Dendritic cell treated with granulocyte-macrophage colony-stimulating factor and Interleukin-4, amounts not matched to agents 40 ng/mL and 50 ng/mL, for 4 days (primary cell): ENCODE measurements around the gene TMEM250.

Source experiments
- H3K27ac Mint-ChIP-seq: one replicate; pipeline ENCODE4 v1.8.0; 2022; ENCODE audit warnings: mild to moderate bottlenecking, mixed read lengths
- H3K27me3 Mint-ChIP-seq: one replicate; pipeline ENCODE4 v1.8.0; 2022; ENCODE audit warnings: mild to moderate bottlenecking, mixed read lengths
- H3K36me3 Mint-ChIP-seq: one replicate; pipeline ENCODE4 v1.8.0; 2022; ENCODE audit warnings: low read depth, mixed read lengths
- H3K4me1 Mint-ChIP-seq: one replicate; pipeline ENCODE4 v1.8.0; 2022; ENCODE audit warnings: low read depth, mixed read lengths
- H3K4me3 Mint-ChIP-seq: one replicate; pipeline ENCODE4 v1.8.0; 2022; ENCODE audit warnings: mild to moderate bottlenecking, moderate library complexity, mixed read lengths
- H3K9me3 Mint-ChIP-seq: one replicate; pipeline ENCODE4 v1.8.0; 2022; ENCODE audit warnings: mixed read lengths
- intact Hi-C: fragments of 100-400 bp; cut with micrococcal nuclease; formaldehyde crosslinking; loops from one replicate; pipeline ENCODE4 v1.15.0; 2022

TMEM250 gene

DNA sequence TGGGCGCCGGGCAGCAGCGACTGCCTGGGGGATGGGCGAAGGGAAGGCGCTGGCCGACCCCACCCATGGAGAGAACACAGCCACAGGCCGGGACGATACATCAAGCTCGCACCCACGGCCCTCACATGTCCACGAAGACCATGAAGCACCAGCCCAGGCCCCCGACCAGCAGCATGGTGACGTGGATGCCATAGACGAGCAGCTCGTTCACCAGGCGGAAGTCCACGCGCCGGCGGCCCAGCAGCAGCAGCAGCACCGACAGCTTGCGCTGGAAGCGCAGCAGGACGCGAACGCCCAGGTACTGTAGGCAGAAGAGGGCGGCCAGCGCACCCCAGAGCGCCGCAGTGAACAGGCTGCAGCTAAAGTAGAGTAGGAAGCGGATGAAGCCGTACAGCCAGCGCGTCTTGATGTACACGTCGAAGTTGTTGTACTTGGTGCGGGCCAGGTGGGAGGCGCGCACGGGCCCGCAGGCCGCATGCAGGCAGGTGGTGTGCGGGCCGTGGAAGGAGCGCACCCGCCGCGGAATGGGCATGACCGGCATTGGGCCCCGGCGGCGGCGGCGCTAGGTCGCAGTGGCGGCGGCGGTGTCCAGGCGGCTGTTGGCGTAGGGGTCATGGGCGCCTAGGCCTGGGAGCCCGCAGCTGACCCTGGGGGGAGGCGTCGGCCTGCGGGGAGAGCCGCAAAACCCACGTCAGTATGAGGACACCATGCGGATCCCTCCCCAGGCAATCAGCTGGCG, 2.1 kb downstream of the TMEM250 start:
- Mint-ChIP-seq H3K27ac (peak overlapping the region; percentile 59), H3K36me3 (peaks cover 48% of the 10 kb centered on the region), H3K4me1 (peaks cover 43% of the 10 kb centered on the region), H3K4me3 (peak overlapping the region; percentile 32), H3K27me3 (peaks cover 1% of the 10 kb centered on the region), H3K9me3 (no peaks in the 10 kb centered on the region)
- intact Hi-C loops, result loop anchor here (5.0 kb wide), 1 partner anchor 39 kb away; no protein-coding TSS in a partner anchor

GRCh38 chr9:136115641-136116359, 2.9 kb downstream of the TMEM250 start:
- intact Hi-C loops, result loop anchor here (5.0 kb wide), 1 partner anchor 38 kb away; no protein-coding TSS in a partner anchor
- Mint-ChIP-seq H3K4me3 (no peak overlapping the region), H3K27ac (peak overlapping the region; percentile 59)

GRCh38 chr9:136115206-136115605, 3.5 kb downstream of the TMEM250 start:
- peaks cover 9% of the 10 kb centered on the region for H3K27me3 Mint-ChIP-seq
- intact Hi-C loops, result loop anchor here (5.0 kb wide), 1 partner anchor 38 kb away; no protein-coding TSS in a partner anchor
- H3K27ac Mint-ChIP-seq, result no peak overlapping the region
- H3K4me1 Mint-ChIP-seq, result peaks cover 56% of the 10 kb centered on the region
- H3K4me3 Mint-ChIP-seq, result no peak overlapping the region
- no peaks in the 10 kb centered on the region for H3K9me3 Mint-ChIP-seq
- H3K36me3 Mint-ChIP-seq, result peaks cover 48% of the 10 kb centered on the region

More at GRCh38 chr9:136115641-136116359, 2.9 kb downstream of the TMEM250 start:
- peaks cover 50% of the 10 kb centered on the region for H3K4me1 Mint-ChIP-seq
- H3K27me3 Mint-ChIP-seq, result peaks cover 7% of the 10 kb centered on the region
- peaks cover 48% of the 10 kb centered on the region for H3K36me3 Mint-ChIP-seq
- H3K9me3 Mint-ChIP-seq, result no peaks in the 10 kb centered on the region

DNA sequence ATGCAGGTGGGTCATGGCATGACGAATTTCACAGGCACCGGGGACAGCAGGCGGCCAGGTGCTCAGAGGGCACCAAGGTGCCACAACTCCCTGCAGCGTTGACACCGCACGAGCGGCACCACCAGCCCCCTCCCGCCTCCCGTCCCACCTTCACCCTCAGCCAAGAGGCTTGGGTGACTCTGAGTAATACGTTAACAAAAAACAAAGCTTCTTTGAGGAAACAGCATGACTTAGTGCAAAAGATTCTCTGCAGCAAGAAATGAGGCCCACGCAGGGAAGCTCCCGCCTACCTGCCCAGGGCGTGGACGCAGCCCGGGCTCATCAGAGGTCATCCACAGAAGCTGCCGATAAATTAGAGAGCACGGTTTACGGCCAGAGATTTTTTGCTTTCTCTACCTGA, 4.1 kb downstream of the TMEM250 start:
- intact Hi-C loops, result loop anchor here (5.0 kb wide), 1 partner anchor 37 kb away; no protein-coding TSS in a partner anchor
- H3K27ac Mint-ChIP-seq, result no peak overlapping the region
- H3K4me3 Mint-ChIP-seq, result no peak overlapping the region
- H3K9me3 Mint-ChIP-seq, result no peaks in the 10 kb centered on the region
- peaks cover 48% of the 10 kb centered on the region for H3K36me3 Mint-ChIP-seq
- H3K27me3 Mint-ChIP-seq, result peaks cover 11% of the 10 kb centered on the region
- H3K4me1 Mint-ChIP-seq, result peaks cover 62% of the 10 kb centered on the region

DNA sequence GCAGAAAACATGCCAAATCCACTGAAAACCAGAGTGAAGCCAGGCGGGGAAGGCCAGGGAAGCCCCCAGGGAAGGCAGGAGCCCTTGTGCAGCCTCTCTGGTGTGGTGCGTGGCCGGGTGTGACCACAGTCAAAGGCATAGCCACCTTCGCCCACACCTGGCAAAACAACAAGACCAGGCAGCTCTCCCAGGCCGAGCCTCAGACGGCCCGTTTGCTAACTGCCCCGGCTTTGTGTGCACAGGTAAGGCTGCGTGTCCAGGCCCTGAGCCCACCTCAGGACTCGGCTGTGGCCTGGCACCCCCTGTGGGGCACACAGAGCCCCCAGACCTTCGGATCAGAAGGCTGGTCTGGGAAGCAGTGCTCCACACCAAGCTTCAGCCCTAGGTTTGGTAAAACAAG, 6.1 kb downstream of the TMEM250 start:
- H3K4me1 Mint-ChIP-seq, result peaks cover 79% of the 10 kb centered on the region
- H3K4me3 Mint-ChIP-seq, result no peak overlapping the region
- no peaks in the 10 kb centered on the region for H3K9me3 Mint-ChIP-seq
- intact Hi-C loops, result no loop called here
- peak overlapping the region; percentile 91 for H3K27ac Mint-ChIP-seq
- peaks cover 28% of the 10 kb centered on the region for H3K27me3 Mint-ChIP-seq
- H3K36me3 Mint-ChIP-seq, result peaks cover 44% of the 10 kb centered on the region

DNA sequence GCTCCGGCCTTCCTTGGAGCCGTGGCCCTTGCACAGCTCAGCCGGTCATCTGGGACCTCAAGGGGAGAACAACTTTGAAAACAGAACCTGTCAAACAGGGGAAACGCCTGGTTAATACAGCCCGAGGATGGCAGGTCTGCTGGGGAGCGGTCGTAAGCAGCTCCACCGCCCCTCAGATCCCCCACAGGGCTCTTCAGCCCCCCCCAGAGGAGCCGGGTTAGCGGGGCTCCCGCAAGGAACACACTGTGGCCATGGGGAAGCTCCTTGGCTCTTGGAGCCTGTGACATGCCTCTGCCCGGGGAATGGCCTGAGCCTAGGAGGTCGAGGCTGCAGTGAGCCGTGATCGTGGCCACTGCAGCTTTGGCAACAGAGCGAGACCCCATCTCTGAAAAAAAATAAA, 6.8 kb downstream of the TMEM250 start:
- peak overlapping the region; percentile 91 for H3K27ac Mint-ChIP-seq
- no peak overlapping the region for H3K4me3 Mint-ChIP-seq
- intact Hi-C loops, result loop anchor here (2.0 kb wide), 1 partner anchor 17 kb away; the partner anchor contains the start of gene NACC2
- no peaks in the 10 kb centered on the region for H3K9me3 Mint-ChIP-seq
- peaks cover 38% of the 10 kb centered on the region for H3K36me3 Mint-ChIP-seq
- H3K4me1 Mint-ChIP-seq, result peaks cover 79% of the 10 kb centered on the region
- H3K27me3 Mint-ChIP-seq, result peaks cover 35% of the 10 kb centered on the region

DNA sequence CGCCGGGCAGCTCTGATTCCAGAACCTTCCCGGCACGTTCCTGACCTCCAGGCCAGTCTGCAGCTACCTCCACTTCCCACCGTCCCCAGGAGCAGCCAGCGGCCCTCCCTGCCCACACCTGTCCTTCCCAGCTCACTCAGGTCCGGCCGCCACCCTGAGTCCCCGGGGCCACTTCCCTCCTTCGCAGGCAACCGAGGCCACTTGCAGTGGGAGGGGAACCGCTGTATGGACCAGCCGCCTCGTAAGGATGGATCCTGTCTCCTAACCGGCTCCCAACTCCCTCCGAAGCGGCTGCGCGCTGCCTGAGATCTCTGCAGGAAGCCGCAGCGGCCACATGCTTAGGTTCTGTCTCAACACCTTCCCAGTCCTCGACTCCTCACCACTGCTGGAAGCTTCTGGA, 7.5 kb downstream of the TMEM250 start:
- H3K36me3 Mint-ChIP-seq, result peaks cover 30% of the 10 kb centered on the region
- intact Hi-C loops, result loop anchor here (2.0 kb wide), 1 partner anchor 16 kb away; the partner anchor contains the start of gene NACC2
- peaks cover 41% of the 10 kb centered on the region for H3K27me3 Mint-ChIP-seq
- H3K4me3 Mint-ChIP-seq, result peak overlapping the region; percentile 7
- peak overlapping the region; percentile 91 for H3K27ac Mint-ChIP-seq
- H3K4me1 Mint-ChIP-seq, result peaks cover 73% of the 10 kb centered on the region
- no peaks in the 10 kb centered on the region for H3K9me3 Mint-ChIP-seq

GRCh38 chr9:136110082-136111061, 8.3 kb downstream of the TMEM250 start:
- intact Hi-C loops, result loop anchor here (2.0 kb wide), 1 partner anchor 16 kb away; the partner anchor contains the start of gene NACC2
- Mint-ChIP-seq H3K36me3 (peaks cover 22% of the 10 kb centered on the region), H3K4me1 (peaks cover 78% of the 10 kb centered on the region), H3K27ac (peak overlapping the region; percentile 91), H3K27me3 (peaks cover 49% of the 10 kb centered on the region), H3K4me3 (peak overlapping the region; percentile 65), H3K9me3 (no peaks in the 10 kb centered on the region)

DNA sequence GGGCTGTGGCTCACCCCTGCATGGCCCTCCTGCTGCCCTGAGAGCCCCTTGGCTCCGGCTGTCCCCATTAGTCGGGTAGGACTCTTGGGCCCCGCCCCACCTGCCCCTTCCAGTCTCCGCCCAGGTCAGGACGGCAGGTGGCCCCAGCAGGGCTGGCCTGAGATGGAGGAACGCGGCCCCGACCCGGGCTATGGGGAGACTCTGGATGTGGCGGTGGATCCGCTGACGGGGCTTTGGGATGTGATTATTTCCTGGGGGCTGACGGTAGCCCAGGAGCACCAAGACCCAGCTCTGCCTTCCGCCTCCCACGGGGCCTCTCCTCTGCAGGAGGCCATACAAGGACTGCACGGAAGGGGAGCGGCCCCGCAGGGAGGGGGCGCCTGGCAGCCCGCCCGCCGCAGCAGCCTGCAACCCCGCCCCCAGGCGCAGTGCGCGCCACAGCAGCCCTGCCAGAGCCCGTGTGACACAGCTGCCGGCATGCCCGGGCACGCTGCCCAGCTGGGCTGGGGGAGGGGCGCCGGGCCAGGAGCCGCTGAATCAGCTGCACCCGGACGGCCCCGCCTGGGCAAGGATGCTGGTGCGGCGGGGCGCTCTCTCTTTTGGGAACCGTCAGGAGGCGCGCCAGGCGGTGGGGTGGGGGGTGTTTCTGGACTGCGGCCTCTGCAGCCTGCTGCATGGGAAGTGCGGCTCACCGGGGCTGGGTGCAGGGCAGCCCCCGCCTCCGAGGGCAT, 9.2 kb downstream of the TMEM250 start:
- peaks cover 14% of the 10 kb centered on the region for H3K36me3 Mint-ChIP-seq
- intact Hi-C loops, result loop anchor here (2.0 kb wide), 1 partner anchor 15 kb away; the partner anchor contains the start of gene NACC2
- peak overlapping the region; percentile 91 for H3K27ac Mint-ChIP-seq
- peaks cover 79% of the 10 kb centered on the region for H3K4me1 Mint-ChIP-seq
- H3K9me3 Mint-ChIP-seq, result no peaks in the 10 kb centered on the region
- peak overlapping the region; percentile 71 for H3K4me3 Mint-ChIP-seq
- peaks cover 57% of the 10 kb centered on the region for H3K27me3 Mint-ChIP-seq

DNA sequence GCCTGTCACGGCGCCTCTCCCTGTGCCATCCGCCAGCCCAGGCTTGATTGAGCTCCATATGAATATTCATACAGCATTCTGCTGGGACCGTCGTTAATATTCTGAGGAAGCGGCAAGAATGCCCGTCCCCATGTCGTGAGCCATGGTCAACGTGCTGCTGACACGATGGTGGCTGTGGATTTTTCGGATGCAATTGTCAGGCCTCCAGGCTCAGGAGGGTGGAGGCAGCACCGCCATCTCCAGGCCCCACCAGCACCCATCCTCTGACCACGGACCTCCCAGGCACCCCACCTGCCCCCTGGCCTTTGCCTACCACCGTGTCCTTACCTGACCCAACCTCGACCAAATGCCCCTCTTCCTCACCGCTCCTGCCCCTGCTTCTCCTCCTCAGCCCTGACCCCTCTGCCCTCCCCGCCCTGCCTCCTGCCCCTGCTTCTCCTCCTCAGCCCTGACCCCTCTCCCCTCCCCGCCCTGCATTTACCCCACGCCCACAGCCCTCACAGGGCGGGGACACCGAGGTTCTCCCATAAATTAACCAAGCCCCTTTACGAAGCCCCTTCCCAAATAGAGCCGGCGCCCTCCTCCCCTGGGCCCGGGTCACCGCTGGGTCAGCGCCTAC, 9.9 kb downstream of the TMEM250 start:
- Mint-ChIP-seq H3K4me3 (peak overlapping the region; percentile 71), H3K4me1 (peaks cover 72% of the 10 kb centered on the region), H3K27ac (peak overlapping the region; percentile 91)

GRCh38 chr9:136107953-136108647, 10.6 kb downstream of the TMEM250 start:
- Mint-ChIP-seq H3K4me1 (peaks cover 66% of the 10 kb centered on the region), H3K9me3 (no peaks in the 10 kb centered on the region), H3K27ac (peak overlapping the region; percentile 91), H3K27me3 (peaks cover 71% of the 10 kb centered on the region), H3K36me3 (no peaks in the 10 kb centered on the region), H3K4me3 (peak overlapping the region; percentile 50)
- intact Hi-C loops, result no loop called here

More for the DNA sequence above, 9.9 kb downstream of the TMEM250 start:
- Mint-ChIP-seq H3K36me3 (peaks cover 6% of the 10 kb centered on the region), H3K9me3 (no peaks in the 10 kb centered on the region), H3K27me3 (peaks cover 64% of the 10 kb centered on the region)
- intact Hi-C loops, result no loop called here
